Natural killer cell (primary cell): ENCODE data around the gene ITPKA. TPM values are rescaled to one million over a fixed set of nuclear protein-coding genes. Genes with fewer than 3 reads are reported as not detected.

Experiments
- ATAC-seq, 3 donors: fragments of 150-1000 bp in 2 of 3; fragments of 200-7000 bp in 1 of 3; cut with Tn5 transposase; 1 replicate in 1 of 3; 2 replicates in 2 of 3; pipeline ENCODE4 v1.10.0; 2021; ENCODE audit warnings: mild to moderate bottlenecking in 2 of 3, moderate library complexity in 2 of 3
- DNase-seq, 2 donors: peaks; one replicate each; pipeline versions ENCODE4 v3.0.0 to v3.0.0-alpha.2; 2013 to 2021; ENCODE audit warnings: mixed read lengths in 1 of 2
- H3K27ac ChIP-seq: one replicate; pipeline ENCODE4 v1.5.1; 2013; ENCODE audit warnings: mild to moderate bottlenecking, low read length
- H3K27me3 ChIP-seq: one replicate; pipeline ENCODE4 v1.6.1; 2013; ENCODE audit warnings: low read length; ENCODE audit not compliant: control insufficient read depth, insufficient read depth
- H3K36me3 ChIP-seq: one replicate; pipeline ENCODE4 v1.6.1; 2013; ENCODE audit warnings: low read length; ENCODE audit not compliant: control insufficient read depth, insufficient read depth
- H3K4me1 ChIP-seq: one replicate; pipeline ENCODE4 v1.6.1; 2013; ENCODE audit warnings: low read length; ENCODE audit not compliant: control insufficient read depth, insufficient read depth
- H3K4me3 ChIP-seq: one replicate; pipeline ENCODE4 v1.5.1; 2013; ENCODE audit warnings: low read length
- H3K9me3 ChIP-seq: one replicate; pipeline ENCODE4 v1.6.1; 2013; ENCODE audit warnings: low read length; ENCODE audit not compliant: control insufficient read depth, insufficient read depth
- H3K27ac Mint-ChIP-seq, 2 donors: one replicate each; pipeline ENCODE4 v1.8.0; 2022; ENCODE audit warnings: mild to moderate bottlenecking in 2 of 2, mixed read lengths in 2 of 2, moderate library complexity in 1 of 2
- H3K27me3 Mint-ChIP-seq, 2 donors: one replicate each; pipeline ENCODE4 v1.8.0; 2022; ENCODE audit warnings: low read depth in 2 of 2, mixed read lengths in 2 of 2
- H3K36me3 Mint-ChIP-seq: one replicate; pipeline ENCODE4 v1.8.0; 2022; ENCODE audit warnings: mixed read lengths
- H3K4me1 Mint-ChIP-seq, 2 donors: one replicate each; pipeline ENCODE4 v1.8.0; 2022; ENCODE audit warnings: mixed read lengths in 2 of 2
- H3K4me3 Mint-ChIP-seq: one replicate; pipeline ENCODE4 v1.8.0; 2022; ENCODE audit warnings: mild to moderate bottlenecking, moderate library complexity, mixed read lengths
- H3K9me3 Mint-ChIP-seq, 2 donors: one replicate each; pipeline ENCODE4 v1.8.0; 2022; ENCODE audit warnings: mixed read lengths in 2 of 2
- WGBS: methylation state at CpG from one replicate; pipeline ENCODE4 v1.1.7; 2013; ENCODE audit warnings: missing lambda C conversion rate; ENCODE audit not compliant: insufficient coverage; 5-methylcytosine and 5-hydroxymethylcytosine counted together
- intact Hi-C: fragments of 100-400 bp; cut with micrococcal nuclease; formaldehyde crosslinking; loops from one replicate; pipeline ENCODE4 v1.14.2; 2022
- total RNA-seq, 4 donors: library from RNA; stranded (reverse); fragments of 120-200 nt in 1 of 4; gene quantifications; one replicate each; pipeline versions ENCODE4 v1.2.3 to v1.2.4, GENCODE V29; 2013 to 2022
- TF ChIP-seq, protein P1 (sequence below): fragments of 200-600 bp; IDR thresholded peaks from one replicate; pipeline ENCODE4 v1.8.0; 2022; ENCODE audit warnings: antibody characterized with exemption

Gene ITPKA
- total RNA-seq, 3 donors from 2014 or later (not counting 1 experiment from before 2014, with no cell fraction given): not detected

DNA sequence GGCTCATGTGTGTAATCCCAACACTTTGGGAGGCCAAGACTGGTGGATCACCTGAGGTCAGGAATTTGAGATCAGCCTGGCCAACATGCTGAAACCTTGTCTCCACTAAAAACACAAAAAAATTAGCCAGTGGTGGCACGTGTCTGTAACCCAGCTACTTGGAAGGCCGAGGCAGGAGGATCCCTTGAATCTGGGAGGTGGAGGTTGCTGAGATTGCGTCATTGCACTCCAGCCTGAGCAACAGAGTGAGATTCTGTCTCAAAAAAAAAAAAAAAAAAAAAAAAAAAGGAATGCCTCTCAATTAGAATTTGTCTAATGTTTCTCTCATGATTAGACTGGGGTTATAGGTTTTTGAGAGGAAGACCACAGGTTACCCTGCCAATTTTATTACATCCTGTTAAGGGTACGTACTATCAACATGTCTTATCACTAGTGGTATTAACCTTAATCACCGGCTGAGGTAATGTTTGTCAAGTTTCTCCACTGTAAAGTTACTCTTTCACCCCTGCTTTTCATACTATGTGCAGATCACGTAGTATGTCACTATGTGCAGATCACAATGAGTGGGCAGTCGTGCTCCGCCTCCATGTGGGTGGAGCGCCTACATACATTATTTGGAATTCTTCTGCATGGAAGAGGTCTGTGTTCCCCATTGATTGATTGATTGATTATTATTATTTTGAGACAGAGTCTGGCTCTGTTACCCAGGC, 56.5 kb downstream of the ITPKA start:
- peaks cover 0 to 5% of the 10 kb centered on the region in 2 donors for H3K27me3 Mint-ChIP-seq
- no peaks in the 10 kb centered on the region for H3K9me3 Mint-ChIP-seq
- H3K4me1 ChIP-seq: no peaks in the 10 kb centered on the region
- ATAC-seq (no peak), DNase-seq (no peak)
- H3K4me3 Mint-ChIP-seq: no peak overlapping the region
- no peak overlapping the region for H3K27ac Mint-ChIP-seq
- H3K9me3 ChIP-seq: no peaks in the 10 kb centered on the region
- TF ChIP-seq, protein P1, sequence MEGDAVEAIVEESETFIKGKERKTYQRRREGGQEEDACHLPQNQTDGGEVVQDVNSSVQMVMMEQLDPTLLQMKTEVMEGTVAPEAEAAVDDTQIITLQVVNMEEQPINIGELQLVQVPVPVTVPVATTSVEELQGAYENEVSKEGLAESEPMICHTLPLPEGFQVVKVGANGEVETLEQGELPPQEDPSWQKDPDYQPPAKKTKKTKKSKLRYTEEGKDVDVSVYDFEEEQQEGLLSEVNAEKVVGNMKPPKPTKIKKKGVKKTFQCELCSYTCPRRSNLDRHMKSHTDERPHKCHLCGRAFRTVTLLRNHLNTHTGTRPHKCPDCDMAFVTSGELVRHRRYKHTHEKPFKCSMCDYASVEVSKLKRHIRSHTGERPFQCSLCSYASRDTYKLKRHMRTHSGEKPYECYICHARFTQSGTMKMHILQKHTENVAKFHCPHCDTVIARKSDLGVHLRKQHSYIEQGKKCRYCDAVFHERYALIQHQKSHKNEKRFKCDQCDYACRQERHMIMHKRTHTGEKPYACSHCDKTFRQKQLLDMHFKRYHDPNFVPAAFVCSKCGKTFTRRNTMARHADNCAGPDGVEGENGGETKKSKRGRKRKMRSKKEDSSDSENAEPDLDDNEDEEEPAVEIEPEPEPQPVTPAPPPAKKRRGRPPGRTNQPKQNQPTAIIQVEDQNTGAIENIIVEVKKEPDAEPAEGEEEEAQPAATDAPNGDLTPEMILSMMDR: no peak
- no peak overlapping the region for H3K27ac ChIP-seq
- H3K36me3 Mint-ChIP-seq: no peaks in the 10 kb centered on the region
- H3K4me1 Mint-ChIP-seq: peaks cover 0 to under 1% of the 10 kb centered on the region in 2 donors
- no peaks in the 10 kb centered on the region for H3K36me3 ChIP-seq
- WGBS: 93% methylated on average over 9 of the region's 9 CpGs
- no peak overlapping the region for H3K4me3 ChIP-seq
- intact Hi-C loops: no loop called here
- no peaks in the 10 kb centered on the region for H3K27me3 ChIP-seq

Other genes starting within 250 kb of the ITPKA start
- under 1 TPM in 2 of 3 donors, not detected in 1; 0.29 to 0.64 TPM for gene OIP5, start 161.3 kb upstream of the ITPKA start, total RNA-seq
- gene NUSAP1, start 161.0 kb upstream of the ITPKA start, total RNA-seq: 1 to 10 TPM; 5.6 to 9.4 (median 7.6) TPM
- gene NDUFAF1, start 91.4 kb upstream of the ITPKA start, total RNA-seq: 1 to 10 TPM; 6.1 to 6.3 (median 6.2) TPM
- 10 to 100 TPM; 35.8 to 53.1 (median 42.7) TPM for gene RTF1, start 76.8 kb upstream of the ITPKA start, total RNA-seq
- 1 to 10 TPM in 2 of 3 donors, under 1 TPM in 1; 0.56 to 4.9 (median 1.7) TPM for gene LTK, start 20.0 kb downstream of the ITPKA start, total RNA-seq
- 10 to 100 TPM; 21.2 to 27.7 (median 27.4) TPM for gene RPAP1, start 50.4 kb downstream of the ITPKA start, total RNA-seq
- gene TYRO3, start 65.3 kb downstream of the ITPKA start, total RNA-seq: under 1 TPM; 0.25 to 0.80 (median 0.36) TPM
- gene MGA, start 166.5 kb downstream of the ITPKA start, total RNA-seq: 10 to 100 TPM; 54.9 to 75.0 (median 71.3) TPM